IPS-NIHi7 (cell line): ENCODE data around the gene P2RY2.
"Not testable (repeated sequence)": the region's sequence is repeated elsewhere in the genome, so short reads cannot be mapped to it uniquely, and the experiment has no call there.

Experiments
- DNase-seq: peaks from one replicate; pipeline ENCODE4 v3.0.0; 2012; ENCODE audit warnings: mixed read lengths; ENCODE audit errors: extremely low spot score

The P2RY2 gene

DNA sequence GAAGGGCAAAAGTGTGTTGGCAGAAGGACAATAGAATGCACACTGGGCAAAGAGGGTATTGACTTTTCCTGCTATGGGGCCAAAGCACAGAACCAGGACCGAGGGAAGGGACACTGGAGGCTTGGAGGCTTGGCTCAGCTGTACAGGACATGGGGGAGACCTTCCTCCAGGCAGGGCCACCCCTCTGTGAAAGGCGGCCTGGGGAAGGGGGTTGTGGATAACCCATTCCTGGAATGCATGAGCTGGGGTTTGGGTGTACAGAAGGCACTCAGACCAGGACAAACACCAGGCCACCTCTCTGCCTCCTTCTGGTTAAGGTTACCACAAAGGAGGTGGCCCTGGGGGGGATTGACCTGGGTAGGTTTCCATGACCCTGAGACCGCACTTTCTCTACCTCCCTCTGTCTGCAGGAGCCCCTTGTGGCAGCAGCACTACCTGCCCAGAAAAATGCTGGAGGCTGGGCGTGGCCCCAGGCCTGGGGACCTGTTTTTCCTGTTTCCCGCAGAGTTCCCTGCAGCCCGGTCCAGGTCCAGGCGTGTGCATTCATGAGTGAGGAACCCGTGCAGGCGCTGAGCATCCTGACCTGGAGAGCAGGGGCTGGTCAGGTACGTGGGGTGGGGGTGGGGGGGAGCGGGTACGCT, 9.6 kb downstream of the P2RY2 start:
- peak; percentile 85 for DNase-seq

DNA sequence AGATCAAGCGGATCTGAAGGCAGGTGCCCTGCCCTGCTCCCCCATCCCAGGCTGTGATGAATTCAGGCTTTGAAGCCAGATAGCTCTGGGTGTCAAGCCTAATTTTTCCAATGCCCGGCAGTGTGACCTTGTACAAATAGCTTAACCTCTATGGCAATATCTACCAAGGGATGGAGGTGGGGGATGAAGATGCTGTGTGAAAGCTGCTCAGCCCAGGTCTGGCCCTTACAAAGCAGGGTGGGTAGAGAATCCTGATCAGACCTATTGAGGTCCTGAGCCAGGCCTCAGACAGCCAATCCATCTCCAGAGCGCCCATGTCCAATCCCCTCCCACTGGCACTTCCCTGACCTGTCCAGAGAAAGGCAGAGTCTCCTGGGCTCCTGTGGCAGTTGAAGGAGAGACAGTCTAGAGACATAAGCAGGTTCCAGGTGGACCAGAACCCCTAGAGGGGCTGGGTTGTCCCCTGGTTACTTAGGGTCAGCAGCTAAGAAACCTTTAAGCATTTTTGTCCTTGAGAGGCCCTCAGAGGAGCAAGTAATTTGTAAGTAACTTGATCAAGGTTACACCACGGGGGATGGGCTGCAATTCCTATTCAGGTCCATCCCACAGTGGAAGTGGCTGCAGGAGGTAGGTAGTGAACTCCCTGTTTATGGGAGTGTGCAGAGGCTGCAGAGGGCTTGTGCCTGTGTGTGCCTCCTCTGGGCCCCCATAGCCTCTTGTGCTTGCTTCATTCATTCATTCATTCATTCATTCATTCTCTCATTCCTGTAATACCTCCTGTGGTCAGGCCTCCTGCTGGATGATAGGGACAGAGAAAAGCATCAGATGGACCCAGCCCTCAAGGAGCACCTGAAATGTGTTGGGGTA, 10.4 kb downstream of the P2RY2 start:
- no peak for DNase-seq

DNA sequence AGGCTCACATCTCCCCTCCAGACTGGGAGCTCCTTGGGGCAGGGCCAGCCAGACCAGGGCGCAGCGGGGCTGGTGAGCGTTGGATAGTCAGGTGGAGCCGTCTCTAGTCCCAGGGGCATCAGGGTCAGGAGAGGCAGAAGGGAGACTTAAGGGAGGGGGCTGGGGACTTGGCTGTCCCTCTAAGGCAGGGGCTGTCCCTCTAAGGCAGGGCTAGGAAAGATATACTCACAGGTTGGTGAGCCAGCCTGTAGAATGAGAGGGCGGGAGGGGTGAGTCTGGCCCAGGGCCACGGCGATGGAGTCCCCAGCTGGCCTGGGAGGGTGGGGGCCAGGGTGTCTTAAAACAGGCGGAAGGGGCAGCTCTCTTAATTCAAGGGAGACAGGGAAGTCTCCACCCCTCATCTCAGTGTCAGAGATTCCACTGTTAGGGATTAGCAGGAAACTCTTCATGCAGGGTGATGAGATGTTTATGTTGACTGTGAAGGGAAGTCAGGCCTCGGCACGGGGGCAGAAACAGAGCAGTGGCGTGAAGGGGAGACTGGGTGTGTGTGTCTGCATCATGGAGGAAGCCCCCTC, 11.3 kb downstream of the P2RY2 start:
- no peak for DNase-seq

DNA sequence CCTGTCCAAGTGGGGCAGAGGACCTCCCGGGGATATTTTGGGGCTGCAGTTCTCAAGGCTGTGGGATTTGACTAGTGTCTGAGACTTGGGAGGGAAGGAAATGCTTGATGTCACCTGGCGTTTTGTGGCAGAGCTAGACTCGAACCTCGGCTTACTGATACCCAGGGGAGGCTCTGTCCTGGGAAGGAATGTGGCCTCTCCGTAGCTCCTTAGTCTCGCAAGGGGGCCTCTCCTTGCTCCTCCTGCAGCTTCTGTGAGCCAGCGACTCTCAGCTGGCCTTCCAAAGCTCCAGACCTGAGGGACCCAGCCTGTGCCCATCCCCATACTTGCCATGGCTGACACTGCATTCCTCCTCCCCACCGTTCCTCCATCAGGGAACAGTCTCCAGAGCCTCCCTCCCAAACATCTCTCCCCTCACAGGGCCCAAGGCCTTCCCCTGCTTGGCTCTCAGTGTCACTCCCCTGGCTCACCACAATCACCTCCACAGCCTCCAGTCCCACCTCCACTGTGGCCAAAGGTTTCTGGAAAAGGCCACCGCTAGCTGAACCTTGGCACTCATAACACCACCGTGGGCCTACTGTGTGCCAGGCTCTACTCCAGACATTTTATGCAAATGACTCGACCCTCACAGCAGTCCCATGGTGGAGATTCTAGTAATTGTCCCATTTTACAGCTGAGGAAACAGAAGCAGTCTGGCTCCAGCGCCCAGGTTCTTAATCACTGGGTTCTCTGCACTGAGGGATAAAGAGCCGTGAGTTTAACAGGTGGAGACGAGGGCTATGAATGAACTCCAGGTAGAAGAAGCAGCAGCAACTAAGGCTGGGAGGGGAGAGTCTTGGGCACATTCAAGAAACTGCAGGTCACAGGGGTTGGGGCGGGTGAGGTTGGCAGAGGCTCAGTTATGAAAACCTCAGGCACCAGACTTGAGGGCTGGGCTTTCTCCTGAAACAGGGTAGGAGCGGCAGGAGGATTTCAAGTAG, 12.1 kb downstream of the P2RY2 start:
- DNase-seq: no peak

DNA sequence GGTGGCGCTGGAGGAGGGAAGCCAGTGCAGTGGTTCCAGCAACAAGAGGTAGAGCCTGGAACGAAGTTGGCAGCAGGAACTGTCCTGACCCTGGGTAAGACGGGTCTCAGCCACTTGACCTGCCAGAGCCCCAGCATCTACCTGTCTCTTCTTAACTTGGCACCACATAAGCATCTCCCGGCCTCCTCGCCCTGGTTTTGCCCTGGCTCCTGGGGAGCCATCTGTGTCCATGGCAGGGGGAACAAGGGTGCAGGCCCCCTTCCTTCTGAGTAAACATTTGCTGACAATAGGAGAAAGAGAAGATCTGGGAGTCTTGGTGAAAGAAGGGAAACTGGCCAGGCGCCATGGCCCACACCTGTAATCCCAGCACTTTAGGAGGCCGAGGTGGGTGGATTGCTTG, 12.8 kb downstream of the P2RY2 start:
- DNase-seq: no peak

DNA sequence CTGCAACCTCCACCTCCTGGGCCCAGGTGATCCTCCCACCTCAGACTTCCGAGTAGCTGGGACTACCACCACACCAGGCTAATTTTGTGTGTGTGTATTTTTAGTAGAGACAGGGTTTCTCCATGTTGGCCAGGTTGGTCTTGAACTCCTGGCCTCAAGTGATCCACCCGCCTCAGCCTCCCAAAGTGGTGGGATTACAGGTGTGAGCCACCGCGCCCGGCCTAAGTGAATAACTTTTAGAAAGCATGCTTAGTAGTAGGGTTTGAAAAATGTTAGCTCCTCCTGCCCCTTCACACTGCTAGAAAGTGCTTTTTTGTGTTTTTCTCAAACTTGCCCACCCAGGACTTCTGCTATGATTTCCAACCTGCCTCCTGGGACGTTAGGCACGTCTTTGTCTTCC, 14.4 kb downstream of the P2RY2 start:
- not testable (repeated sequence) for DNase-seq

DNA sequence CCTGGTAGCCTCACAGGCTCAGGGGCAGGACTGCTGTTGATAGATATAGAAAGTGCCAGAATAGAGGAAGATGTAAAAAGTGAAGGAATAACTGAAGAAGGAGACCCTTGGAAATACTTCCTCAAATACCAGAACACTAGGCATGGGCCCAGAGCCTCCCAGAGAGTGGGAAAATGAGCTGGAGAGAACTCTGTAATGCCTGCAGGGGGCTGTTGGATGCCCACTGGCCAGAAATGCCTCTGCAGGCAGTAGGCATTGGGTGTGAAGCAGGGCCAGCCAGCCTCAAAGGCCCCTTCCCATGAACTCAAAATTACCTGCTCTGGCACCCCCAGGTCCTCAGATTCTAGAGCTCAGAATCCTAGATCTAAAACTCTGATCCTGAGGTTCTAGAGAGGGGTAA, 15.1 kb downstream of the P2RY2 start:
- DNase-seq: no peak

DNA sequence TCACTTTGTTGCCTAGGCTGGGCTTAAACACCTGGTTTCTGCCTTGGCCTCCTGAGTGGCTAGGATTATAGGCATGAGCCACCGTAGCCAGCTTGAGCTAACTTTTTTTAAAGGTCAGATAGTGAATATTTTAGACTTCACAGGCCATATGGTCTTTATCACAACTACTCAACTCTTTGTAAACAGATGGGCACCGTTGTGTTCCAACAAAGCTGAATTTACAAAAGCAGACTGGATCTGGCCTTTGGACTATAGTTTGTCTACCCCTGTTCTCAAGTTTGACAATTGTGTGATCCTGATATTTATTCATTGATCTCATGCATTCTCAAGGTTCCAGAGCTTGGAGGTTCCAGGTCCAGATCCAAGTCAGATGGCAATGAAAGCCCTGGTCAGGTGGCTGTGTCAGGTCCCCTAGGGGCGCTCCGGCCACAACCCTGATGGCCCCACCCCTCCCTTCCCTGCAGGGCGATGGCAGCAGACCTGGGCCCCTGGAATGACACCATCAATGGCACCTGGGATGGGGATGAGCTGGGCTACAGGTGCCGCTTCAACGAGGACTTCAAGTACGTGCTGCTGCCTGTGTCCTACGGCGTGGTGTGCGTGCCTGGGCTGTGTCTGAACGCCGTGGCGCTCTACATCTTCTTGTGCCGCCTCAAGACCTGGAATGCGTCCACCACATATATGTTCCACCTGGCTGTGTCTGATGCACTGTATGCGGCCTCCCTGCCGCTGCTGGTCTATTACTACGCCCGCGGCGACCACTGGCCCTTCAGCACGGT, 15.8 kb downstream of the P2RY2 start:
- no peak for DNase-seq

DNA sequence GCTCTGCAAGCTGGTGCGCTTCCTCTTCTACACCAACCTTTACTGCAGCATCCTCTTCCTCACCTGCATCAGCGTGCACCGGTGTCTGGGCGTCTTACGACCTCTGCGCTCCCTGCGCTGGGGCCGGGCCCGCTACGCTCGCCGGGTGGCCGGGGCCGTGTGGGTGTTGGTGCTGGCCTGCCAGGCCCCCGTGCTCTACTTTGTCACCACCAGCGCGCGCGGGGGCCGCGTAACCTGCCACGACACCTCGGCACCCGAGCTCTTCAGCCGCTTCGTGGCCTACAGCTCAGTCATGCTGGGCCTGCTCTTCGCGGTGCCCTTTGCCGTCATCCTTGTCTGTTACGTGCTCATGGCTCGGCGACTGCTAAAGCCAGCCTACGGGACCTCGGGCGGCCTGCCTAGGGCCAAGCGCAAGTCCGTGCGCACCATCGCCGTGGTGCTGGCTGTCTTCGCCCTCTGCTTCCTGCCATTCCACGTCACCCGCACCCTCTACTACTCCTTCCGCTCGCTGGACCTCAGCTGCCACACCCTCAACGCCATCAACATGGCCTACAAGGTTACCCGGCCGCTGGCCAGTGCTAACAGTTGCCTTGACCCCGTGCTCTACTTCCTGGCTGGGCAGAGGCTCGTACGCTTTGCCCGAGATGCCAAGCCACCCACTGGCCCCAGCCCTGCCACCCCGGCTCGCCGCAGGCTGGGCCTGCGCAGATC, 16.5 kb downstream of the P2RY2 start:
- no peak for DNase-seq

DNA sequence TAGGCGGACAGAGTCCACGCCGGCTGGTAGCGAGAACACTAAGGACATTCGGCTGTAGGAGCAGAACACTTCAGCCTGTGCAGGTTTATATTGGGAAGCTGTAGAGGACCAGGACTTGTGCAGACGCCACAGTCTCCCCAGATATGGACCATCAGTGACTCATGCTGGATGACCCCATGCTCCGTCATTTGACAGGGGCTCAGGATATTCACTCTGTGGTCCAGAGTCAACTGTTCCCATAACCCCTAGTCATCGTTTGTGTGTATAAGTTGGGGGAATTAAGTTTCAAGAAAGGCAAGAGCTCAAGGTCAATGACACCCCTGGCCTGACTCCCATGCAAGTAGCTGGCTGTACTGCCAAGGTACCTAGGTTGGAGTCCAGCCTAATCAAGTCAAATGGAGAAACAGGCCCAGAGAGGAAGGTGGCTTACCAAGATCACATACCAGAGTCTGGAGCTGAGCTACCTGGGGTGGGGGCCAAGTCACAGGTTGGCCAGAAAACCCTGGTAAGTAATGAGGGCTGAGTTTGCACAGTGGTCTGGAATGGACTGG, 17.2 kb downstream of the P2RY2 start:
- DNase-seq: no peak

DNA sequence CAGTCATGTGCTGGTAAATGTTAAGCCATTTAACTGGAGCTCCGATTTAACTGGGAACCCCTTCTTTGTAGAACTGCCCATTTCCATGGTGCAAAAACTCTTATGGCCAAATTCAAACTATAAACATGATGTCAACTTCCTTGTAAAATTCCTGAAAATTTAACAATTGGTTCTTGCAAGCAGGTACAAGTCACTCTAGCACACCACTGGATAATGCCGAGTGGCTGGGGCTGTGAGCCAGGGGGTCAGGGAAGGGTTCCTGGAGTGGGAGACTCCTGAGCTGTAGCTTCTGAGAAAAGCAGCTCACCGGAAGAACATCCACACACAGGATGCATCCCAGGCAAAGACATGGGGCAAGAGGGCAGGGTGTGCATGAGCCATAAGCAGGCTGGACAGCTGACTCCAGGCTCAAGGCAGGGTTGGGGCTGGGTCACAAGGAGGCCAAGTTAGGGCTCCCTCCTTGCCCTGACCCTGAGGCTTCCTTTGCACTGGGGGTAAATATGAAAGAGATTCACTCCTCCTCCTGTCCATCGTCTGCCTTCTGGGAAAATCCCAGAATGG, 18.2 kb downstream of the P2RY2 start:
- DNase-seq: no peak

DNA sequence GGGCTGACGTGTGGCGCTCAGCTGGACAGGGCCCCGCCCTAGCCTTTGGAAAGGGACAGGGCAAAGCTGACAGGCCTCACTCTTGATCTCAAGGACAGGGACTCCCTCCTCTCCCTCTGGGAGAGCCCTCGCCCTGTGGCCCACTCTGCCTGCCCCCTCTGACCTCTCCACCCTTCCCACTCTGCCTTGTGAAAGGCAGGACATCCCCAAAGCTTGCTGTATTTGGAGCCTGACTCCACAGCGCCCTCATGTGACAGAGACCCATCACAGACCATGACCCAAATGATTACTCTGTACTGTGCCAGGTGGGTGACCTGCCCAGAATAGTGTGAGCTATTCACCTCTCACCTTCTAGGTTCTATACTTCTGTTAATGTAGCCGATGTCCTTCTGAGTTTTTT, 18.8 kb downstream of the P2RY2 start:
- peak; percentile 86 for DNase-seq

DNA sequence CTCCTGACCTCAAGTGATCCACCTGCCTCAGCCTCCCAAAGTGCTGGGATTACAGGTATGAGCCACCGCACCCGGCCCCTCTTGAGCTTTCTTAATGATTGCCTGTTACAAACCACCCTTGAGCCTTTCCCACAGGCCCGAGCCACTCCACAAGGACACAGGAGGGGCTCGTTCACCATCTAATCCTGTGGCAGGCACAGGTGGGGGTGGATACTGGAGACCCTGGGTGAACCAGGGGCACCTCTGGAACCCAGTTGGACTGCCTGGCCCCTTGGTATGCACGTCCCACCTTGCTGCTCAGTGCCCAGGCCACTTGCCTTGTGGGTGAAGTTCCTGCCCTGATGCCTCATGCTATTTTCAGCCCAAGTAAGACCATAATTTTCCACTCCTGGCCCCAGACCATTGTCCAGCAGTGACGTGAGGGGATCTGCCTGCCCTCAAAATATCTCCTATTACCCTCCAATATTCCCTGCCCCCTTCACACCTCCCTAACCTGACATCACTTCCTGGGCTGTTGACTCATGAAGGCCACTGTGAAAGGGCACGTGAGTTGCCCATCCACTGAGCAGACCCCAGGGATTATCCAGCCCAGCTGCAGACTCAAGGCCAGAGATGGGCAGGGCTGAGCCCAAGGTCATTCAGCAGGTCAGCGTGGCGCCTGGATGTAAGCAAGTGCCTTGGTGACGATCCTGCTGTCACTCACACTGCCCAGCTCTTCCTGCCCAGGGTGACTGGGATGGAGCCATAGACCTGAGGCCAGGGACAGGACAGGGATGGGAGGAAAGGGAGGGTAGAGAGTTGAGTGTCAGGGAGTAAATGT, 19.6 kb downstream of the P2RY2 start:
- no peak for DNase-seq

DNA sequence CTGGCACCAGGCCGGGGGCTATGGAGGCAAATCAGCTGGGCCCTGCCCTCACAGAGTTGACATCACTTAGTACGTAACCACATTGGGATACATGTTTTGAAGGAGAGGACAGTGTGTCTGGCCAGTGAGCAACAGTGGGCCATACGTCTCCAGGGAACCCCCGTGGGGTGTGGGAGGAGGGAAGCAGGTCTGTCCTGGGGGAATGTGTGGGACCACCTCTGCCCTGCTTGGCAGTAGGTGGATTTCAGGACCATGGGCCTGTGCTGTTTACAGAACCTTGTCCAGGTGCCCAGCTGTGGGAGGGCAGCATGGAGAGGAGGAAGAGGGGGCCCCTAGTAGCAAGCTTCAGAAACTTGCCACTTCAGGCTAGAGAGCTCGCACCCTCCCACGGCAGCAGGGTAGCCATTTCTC, 21.0 kb downstream of the P2RY2 start:
- DNase-seq: no peak

DNA sequence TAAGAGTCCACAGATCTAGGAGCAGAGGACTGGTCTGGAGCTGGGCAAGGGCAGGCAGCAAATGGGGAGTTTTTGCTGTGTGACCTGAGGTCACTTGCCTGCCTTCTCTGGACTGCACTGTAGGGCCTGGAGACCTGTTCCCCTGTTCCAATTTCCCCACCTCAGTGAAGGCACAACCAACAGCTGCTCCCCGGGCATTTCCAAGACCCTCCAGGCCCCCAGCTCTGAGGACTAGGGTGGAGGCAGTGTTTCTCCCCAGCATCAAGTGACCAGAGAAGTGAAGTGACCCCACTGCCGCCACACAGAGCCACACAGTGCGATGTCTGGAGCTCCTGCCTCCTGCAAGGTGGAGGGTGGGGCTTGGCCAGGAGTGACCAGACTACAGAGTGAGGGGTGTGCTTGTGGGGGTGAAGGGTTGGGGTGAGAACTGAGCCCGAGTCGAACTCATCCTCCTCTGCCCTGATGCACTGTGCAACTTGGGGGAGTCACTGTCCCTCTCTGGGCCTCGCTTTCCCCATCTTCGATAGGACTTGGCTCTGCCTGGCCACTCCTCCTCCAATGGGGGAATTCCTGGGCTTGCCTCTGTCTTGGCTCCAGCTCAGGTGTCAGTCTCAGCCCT, 21.6 kb downstream of the P2RY2 start:
- DNase-seq: no peak

DNA sequence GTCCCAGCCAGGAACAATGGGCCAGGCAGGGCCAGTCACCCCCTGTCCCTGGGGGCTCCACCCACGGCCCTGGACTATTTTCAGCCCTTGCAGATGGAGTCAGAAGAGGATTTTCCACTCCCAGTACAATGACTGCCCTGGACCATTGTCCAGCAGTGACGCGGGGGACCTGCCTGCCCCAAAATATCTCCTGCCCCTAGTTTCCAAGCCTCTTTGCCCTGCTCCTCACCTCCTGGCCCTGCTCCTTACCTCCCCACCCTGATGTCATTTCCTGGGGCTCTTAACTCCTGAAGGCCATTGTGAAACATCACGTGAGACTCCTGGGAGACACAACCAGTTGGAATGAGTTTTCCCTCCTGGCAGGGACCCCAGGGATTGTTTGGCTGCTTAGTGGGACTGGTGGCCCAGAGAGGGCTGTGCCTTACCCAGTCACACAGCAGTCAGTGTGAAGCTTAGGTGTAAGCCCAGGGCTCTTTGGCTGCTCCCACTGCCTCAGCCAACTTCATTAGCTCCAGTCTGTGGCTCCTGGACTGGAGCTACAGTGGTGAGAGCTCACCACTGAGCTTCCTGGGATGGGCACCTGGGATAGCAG, 22.2 kb downstream of the P2RY2 start:
- no peak for DNase-seq

DNA sequence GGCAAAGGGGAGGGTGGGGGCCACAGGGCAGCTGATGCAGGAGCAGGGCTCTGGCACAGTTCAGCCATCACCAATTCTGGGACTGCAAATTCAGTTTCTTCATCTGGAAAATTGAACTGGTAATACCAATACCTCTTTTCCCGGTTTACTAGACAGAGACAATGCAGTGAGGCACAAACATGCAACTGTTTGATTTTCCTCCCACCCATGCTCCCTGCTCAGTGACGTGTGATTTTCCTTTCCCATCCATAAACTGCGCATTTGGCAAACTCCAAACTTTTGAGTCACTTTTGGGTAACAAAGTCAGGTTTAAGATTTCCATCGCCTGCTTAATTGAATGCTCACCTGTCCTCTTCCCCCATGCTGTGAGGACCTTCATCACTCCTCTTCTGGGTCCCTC, 23.2 kb downstream of the P2RY2 start:
- no peak for DNase-seq
